K562 (cell line): ENCODE data around the gene CHRM4. TPM values are rescaled to one million over a fixed set of nuclear protein-coding genes. Genes with fewer than 3 reads are reported as not detected.

ENCODE experiments used
- ATAC-seq: fragments of 200-7000 bp; cut with Tn5 transposase; 3 replicates; pipeline ENCODE4 v1.9.1; 2020; ENCODE audit warnings: moderate library complexity
- BruUV-seq: library from RNA; stranded (reverse); fragments of 400-500 nt; replicated peaks from 2 replicates; lab custom pipeline; 2021; lab: Mats Ljungman, UMichigan
- CTCF ChIA-PET: fragments of 300-600 bp; formaldehyde crosslinking; extraction: SDS; loops from one replicate; lab custom pipeline; 2021; ENCODE audit warnings: low intra/inter-chr PET ratio; lab: Yijun Ruan, JAX
- POLR2A ChIA-PET: fragments of 300-600, 350-650 bp; sonication (Branson Sonifier 250); formaldehyde crosslinking; extraction: SDS; loops from one replicate; lab custom pipeline; 2021; ENCODE audit warnings: antibody characterized with exemption, inconsistent platforms; lab: Yijun Ruan, JAX
- DNase-seq, 4 experiments: peaks; one replicate each; pipeline versions ENCODE4 v3.0.0 to v3.0.0-alpha.2; 2011 to 2018; ENCODE audit warnings: low spot score in 3 of 4, mixed read lengths in 3 of 4; ENCODE audit errors: extremely low read depth in 1 of 4
- FAIRE-seq: peaks from 2 replicates; lab custom pipeline; 2011; peaks lifted over from hg19 to GRCh38; lab: Jason Lieb, UNC
- H2AFZ ChIP-seq: 2 replicates; pipeline ENCODE4 v1.6.0; 2011; ENCODE audit warnings: low read depth, low read length, control low read depth, inconsistent platforms
- H3K27ac ChIP-seq: fragments of 200-600 bp; 3 replicates; pipeline ENCODE4 v1.8.0; 2011; ENCODE audit warnings: low read depth, mild to moderate bottlenecking, control low read depth, inconsistent platforms, low read length, moderate library complexity, mixed read lengths; ENCODE audit errors: extremely low read depth
- H3K27me3 ChIP-seq, 2 experiments: fragments of 300-600 bp in 1 of 2; 2 replicates in 1 of 2; 3 replicates in 1 of 2; pipeline versions ENCODE4 v1.6.0 to v1.8.0; 2011; ENCODE audit warnings: inconsistent platforms in 2 of 2, low read length in 2 of 2, mild to moderate bottlenecking in 1 of 2, mixed read lengths in 1 of 2, moderate library complexity in 1 of 2; ENCODE audit not compliant: control insufficient read depth in 2 of 2, insufficient read depth in 2 of 2
- H3K36me3 ChIP-seq: fragments of 300-600 bp; 3 replicates; pipeline ENCODE4 v1.8.0; 2011; ENCODE audit warnings: mild to moderate bottlenecking, low read length, inconsistent platforms; ENCODE audit not compliant: control insufficient read depth, insufficient read depth
- H3K4me1 ChIP-seq, 2 experiments: fragments of 200-600 bp in 1 of 2; replicated peaks in 1 of 2; 2 replicates in 1 of 2; 3 replicates in 1 of 2; pipeline versions ENCODE4 v1.5.1 to v1.8.0; 2011; ENCODE audit warnings: inconsistent platforms in 2 of 2, low read length in 2 of 2, mild to moderate bottlenecking in 1 of 2, mixed read lengths in 1 of 2, moderate library complexity in 1 of 2; ENCODE audit not compliant: control insufficient read depth in 2 of 2, insufficient read depth in 2 of 2
- H3K4me2 ChIP-seq: 2 replicates; pipeline ENCODE4 v1.6.1; 2011; ENCODE audit warnings: low read length, control low read depth, inconsistent platforms, mixed read lengths; ENCODE audit not compliant: insufficient read depth
- H3K4me3 ChIP-seq: fragments of 200-600 bp; sonication (generic), shearing (Covaris generic); 2 replicates; pipeline ENCODE4 v1.5.1; 2016; ENCODE audit warnings: control low read depth, inconsistent platforms
- H3K79me2 ChIP-seq: fragments of 200-600 bp; 3 replicates; pipeline ENCODE4 v1.8.0; 2011; ENCODE audit warnings: low read length, inconsistent platforms; ENCODE audit not compliant: control insufficient read depth, insufficient read depth
- H3K9ac ChIP-seq, 2 experiments: 2 replicates each; pipeline versions ENCODE4 v1.6.0 to v1.6.1; 2011; ENCODE audit warnings: low read depth in 2 of 2, low read length in 2 of 2, control low read depth in 1 of 2, inconsistent platforms in 1 of 2, mild to moderate bottlenecking in 1 of 2, mixed read lengths in 1 of 2; ENCODE audit not compliant: insufficient read depth in 1 of 2
- H3K9me1 ChIP-seq: one replicate; pipeline ENCODE4 v1.6.0; 2011; ENCODE audit warnings: inconsistent platforms, mild to moderate bottlenecking, low read length, moderate library complexity; ENCODE audit not compliant: control insufficient read depth, insufficient read depth
- H3K9me3 ChIP-seq: replicated peaks from 2 replicates; pipeline ENCODE4 v1.5.1; 2011; ENCODE audit warnings: low read depth, low read length, inconsistent platforms; ENCODE audit not compliant: control insufficient read depth, insufficient read depth
- H4K20me1 ChIP-seq: replicated peaks from 2 replicates; pipeline ENCODE4 v1.6.1; 2011; ENCODE audit warnings: low read length, inconsistent platforms, mixed read lengths; ENCODE audit not compliant: control insufficient read depth, insufficient read depth
- AFF1 ChIP-seq, 2 experiments: fragments of 450-650 bp; IDR thresholded peaks; 2 replicates each; pipeline ENCODE4 v1.6.1; 2018; ENCODE audit warnings: mild to moderate bottlenecking in 2 of 2, low read depth in 1 of 2; ENCODE audit not compliant: partially characterized antibody in 2 of 2
- ARID3B ChIP-seq: fragments of 250-450 bp; sonication (Bioruptor Pico); IDR thresholded peaks from 2 replicates; pipeline ENCODE4 v1.4.0; 2020; ENCODE audit warnings: borderline replicate concordance
- E2F4 ChIP-seq: sonication (generic); formaldehyde crosslinking; IDR thresholded peaks from 2 replicates; pipeline ENCODE4 v1.8.0; 2022; ENCODE audit warnings: mild to moderate bottlenecking, low read depth, missing genetic modification reagents
- KLF16 ChIP-seq: IDR thresholded peaks from 2 replicates; pipeline ENCODE4 v1.6.1; 2016; ENCODE audit warnings: antibody characterized with exemption
- MEF2D ChIP-seq: conservative IDR thresholded peaks from 2 replicates; pipeline ENCODE4 v1.6.1; 2016; ENCODE audit warnings: low read depth, missing genetic modification characterization, missing compliant biosample characterization
- NRF1 ChIP-seq, 2 experiments: fragments of 450-650 bp; IDR thresholded peaks in 1 of 2; conservative IDR thresholded peaks in 1 of 2; 2 replicates each; pipeline ENCODE4 v1.6.1; 2014; ENCODE audit warnings: mild to moderate bottlenecking in 2 of 2
- PHB ChIP-seq: fragments of 250-450 bp; sonication (Bioruptor Pico); IDR thresholded peaks from 2 replicates; pipeline ENCODE4 v1.5.0; 2021
- SRSF1 ChIP-seq: fragments of 200-400 bp; formaldehyde crosslinking; IDR thresholded peaks from 2 replicates; pipeline ENCODE4 v1.6.1; 2017; ENCODE audit warnings: mild to moderate bottlenecking, low read depth, low read length, moderate library complexity
- TAF1 ChIP-seq: IDR thresholded peaks from 2 replicates; pipeline ENCODE4 v1.6.1; 2011; ENCODE audit warnings: mild to moderate bottlenecking, low read length, moderate library complexity; ENCODE audit not compliant: insufficient read depth, control insufficient read depth, severe bottlenecking; ENCODE audit errors: extremely low read depth
- ZNF175 ChIP-seq: fragments of 200-800 bp; sonication (Bioruptor generic); IDR thresholded peaks from 2 replicates; pipeline ENCODE4 v1.6.1; 2016; ENCODE audit warnings: low read depth, mild to moderate bottlenecking, missing genetic modification characterization, missing compliant biosample characterization
- WGBS: fragments of 100-300 bp; shearing (Covaris generic); methylation state at CpG from one replicate; pipeline ENCODE4 v1.1.6; 2016; ENCODE audit warnings: low coverage, mixed read lengths; ENCODE audit not compliant: insufficient coverage; ENCODE audit errors: missing lambda C conversion rate; 5-methylcytosine and 5-hydroxymethylcytosine counted together
- in situ Hi-C: fragments of 300-500 bp; cut with MboI; formaldehyde crosslinking; loops from 4 replicates; pipeline ENCODE4 v1.15.0; 2018; ENCODE audit warnings: inconsistent platforms, mixed read lengths
- intact Hi-C: fragments of 100-400 bp; cut with micrococcal nuclease; formaldehyde crosslinking; loops from 2 replicates; pipeline ENCODE4 v1.14.2; 2022
- polyA plus RNA-seq, 8 experiments: library from polyadenylated mRNA; depleted of rRNA in 4 of 8; stranded (reverse) in 5 of 8; unstranded in 3 of 8; fragments of >200 nt; fragmentation: Nextera tagmentation in 2 of 8; fragmentation: Illumina TruSeq in 1 of 8; extraction: Ambion mirVana in 2 of 8; extraction: Trizol in 1 of 8; gene quantifications; 2 replicates each; pipeline versions ENCODE4 v1.2.1 to v1.2.3, GENCODE V29; 2011 to 2014; ENCODE audit warnings: inconsistent platforms in 1 of 8, missing spikeins in 1 of 8
- total RNA-seq, 7 experiments: library from RNA; depleted of rRNA in 6 of 7; stranded (reverse); fragments of >200 nt in 6 of 7; fragmentation: Illumina TruSeq in 2 of 7; extraction: Trizol in 2 of 7; gene quantifications; 2 replicates each; pipeline versions ENCODE4 v1.2.1 to v1.2.3, GENCODE V29; 2011 to 2021; ENCODE audit warnings: low replicate concordance in 1 of 7
- TF ChIP-seq, protein P1 (sequence below): fragments of 450-650 bp; IDR thresholded peaks from 2 replicates; pipeline ENCODE4 v1.6.1; 2016

The CHRM4 gene
- total and polyA plus RNA-seq, 9 of the 15 experiments (the other 6 are each of a cell fraction or from before 2014, with no cell fraction given), result 0.22 to 1.3 (median 0.40) TPM; not detected in 2

DNA sequence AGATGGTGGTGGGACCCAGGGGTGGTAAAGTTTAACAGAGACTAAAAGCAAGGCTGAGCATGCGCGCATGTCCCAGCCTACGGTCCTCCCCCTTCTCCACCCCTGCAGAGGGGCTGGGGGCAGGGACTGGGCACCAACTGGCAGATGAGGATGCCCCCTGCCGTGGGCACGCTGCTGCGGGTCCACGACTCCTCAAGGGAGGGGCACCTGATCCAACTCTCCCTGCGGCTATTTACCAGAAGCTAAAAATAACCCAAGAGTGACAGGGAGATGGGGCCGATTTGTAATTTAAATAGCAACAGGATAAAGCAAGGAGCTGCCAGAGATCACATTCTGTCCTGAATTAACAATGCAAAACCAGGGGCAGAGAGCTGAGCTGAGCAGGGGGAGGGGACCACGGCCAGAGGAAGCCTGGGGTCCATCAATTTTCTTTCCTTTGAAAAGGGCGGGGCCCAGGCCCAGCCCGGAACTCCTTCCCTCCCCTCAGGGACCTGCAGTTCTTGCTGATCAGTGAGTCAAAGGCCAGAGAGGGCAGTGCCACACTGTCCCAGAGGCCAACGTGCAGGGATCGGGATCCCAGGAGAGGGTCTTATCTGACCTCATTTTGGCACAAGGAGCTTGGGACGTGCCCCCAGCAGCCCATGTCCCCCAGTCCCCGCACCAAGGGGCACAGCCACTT is 52.4 kb downstream of the CHRM4 start:
- intact Hi-C loops (no loop called here), in situ Hi-C loops (no loop called here)
- Histone ChIP-seq H3K27me3 (peaks cover 6 to 30% of the 10 kb centered on the region in 2 experiments; a peak in 4 of 5 replicates), H3K4me1 (peaks cover 16 to 26% of the 10 kb centered on the region in 2 experiments), H3K9me3 (no peaks in the 10 kb centered on the region), H2AFZ (no peak overlapping the region), H3K79me2 (no peaks in the 10 kb centered on the region), H3K27ac (no peak overlapping the region), H3K36me3 (no peaks in the 10 kb centered on the region), H3K4me3 (no peak overlapping the region), H3K4me2 (peak overlapping the region; percentile 28; the same call in 1 of the 2 replicates), H3K9ac (peak overlapping the region in 1 of 2 experiments; percentile 81; a peak in 2 of 4 replicates), H4K20me1 (no peaks in the 10 kb centered on the region), H3K9me1 (no peaks in the 10 kb centered on the region)
- ChIA-PET CTCF (no interaction called here), POLR2A (interaction anchor here (0.7 to 1.1 kb wide), 2 partner anchors 11 to 96 kb away, joined by 3 read pairs; no protein-coding TSS in a partner anchor)
- FAIRE-seq (no peak), ATAC-seq (0 out of 3 replicates have a peak, but pooled peaks have one; percentile 11), DNase-seq (no peak)
- WGBS, result 19% methylated on average over 15 of the region's 16 CpGs
- BruUV-seq, result no TSS peak
- TF ChIP-seq E2F4 (CRISPR knock-in tag) (no peak), KLF16 (no peak), MEF2D (tag) (peak; percentile 84), ZNF175 (CRISPR knock-in tag) (no peak), AFF1 (IDR thresholded peaks at IDR 0.05; ENCODE audit: low read depth in 1 of 2, partially characterized antibody in 2 of 2) (no peak), SRSF1 (no peak), TAF1 (no peak), PHB (CRISPR knock-in tag) (no peak), NRF1 (conservative IDR thresholded peaks at IDR 0.05 in 1 of 2, IDR thresholded peaks at IDR 0.05 in 1 of 2) (peak; percentile 82 to 85), ARID3B (CRISPR knock-in tag) (no peak)
- TF ChIP-seq, protein P1, sequence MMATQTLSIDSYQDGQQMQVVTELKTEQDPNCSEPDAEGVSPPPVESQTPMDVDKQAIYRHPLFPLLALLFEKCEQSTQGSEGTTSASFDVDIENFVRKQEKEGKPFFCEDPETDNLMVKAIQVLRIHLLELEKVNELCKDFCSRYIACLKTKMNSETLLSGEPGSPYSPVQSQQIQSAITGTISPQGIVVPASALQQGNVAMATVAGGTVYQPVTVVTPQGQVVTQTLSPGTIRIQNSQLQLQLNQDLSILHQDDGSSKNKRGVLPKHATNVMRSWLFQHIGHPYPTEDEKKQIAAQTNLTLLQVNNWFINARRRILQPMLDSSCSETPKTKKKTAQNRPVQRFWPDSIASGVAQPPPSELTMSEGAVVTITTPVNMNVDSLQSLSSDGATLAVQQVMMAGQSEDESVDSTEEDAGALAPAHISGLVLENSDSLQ, result peak; percentile 59
